HG03066 (cell line): Measurements from ENCODE around the gene VAV2.

Source experiments
- ATAC-seq: cut with Tn5 transposase; IDR thresholded peaks from one replicate; pipeline ENCODE4 v1.9.1; 2021; ENCODE audit warnings: low read depth; ENCODE audit not compliant: unreplicated experiment

Gene VAV2

GRCh38 chr9:133880851-133881661, 111.1 kb downstream of the VAV2 start:
- ATAC-seq = no peak

- no peak for ATAC-seq
Observed at GRCh38 chr9:133880136-133880535, 112.0 kb downstream of the VAV2 start.

GRCh38 chr9:133879615-133880014, 112.5 kb downstream of the VAV2 start:
- ATAC-seq = no peak

GRCh38 chr9:133878402-133878801, 113.7 kb downstream of the VAV2 start:
- no peak for ATAC-seq

- ATAC-seq = no peak
Observed at GRCh38 chr9:133877967-133878366, 114.2 kb downstream of the VAV2 start.

GRCh38 chr9:133877327-133877726, 114.8 kb downstream of the VAV2 start:
- no peak for ATAC-seq

- no peak for ATAC-seq
Observed at GRCh38 chr9:133876836-133877235, 115.3 kb downstream of the VAV2 start.

- ATAC-seq = no peak
Observed at GRCh38 chr9:133876144-133876543, 116.0 kb downstream of the VAV2 start.

GRCh38 chr9:133875131-133875530, 117.0 kb downstream of the VAV2 start:
- ATAC-seq = no peak

GRCh38 chr9:133874659-133875058, 117.5 kb downstream of the VAV2 start:
- ATAC-seq = no peak

- ATAC-seq = no peak
Observed at GRCh38 chr9:133874060-133874657, 118.0 kb downstream of the VAV2 start.

GRCh38 chr9:133873461-133873891, 118.6 kb downstream of the VAV2 start:
- no peak for ATAC-seq

- ATAC-seq = no peak
Observed at GRCh38 chr9:133873009-133873408, 119.1 kb downstream of the VAV2 start.

- ATAC-seq = no peak
Observed at GRCh38 chr9:133870598-133871595, 121.2 kb downstream of the VAV2 start.

- no peak for ATAC-seq
Observed at GRCh38 chr9:133869674-133870405, 122.3 kb downstream of the VAV2 start.

- no peak for ATAC-seq
Observed at GRCh38 chr9:133868203-133868602, 123.9 kb downstream of the VAV2 start.

- ATAC-seq = no peak
Observed at GRCh38 chr9:133866946-133867345, 125.2 kb downstream of the VAV2 start.

- no peak for ATAC-seq
Observed at GRCh38 chr9:133864011-133864410, 128.1 kb downstream of the VAV2 start.

- ATAC-seq = no peak
Observed at GRCh38 chr9:133863257-133863592, 128.9 kb downstream of the VAV2 start.

GRCh38 chr9:133862585-133863256, 129.4 kb downstream of the VAV2 start:
- no peak for ATAC-seq
